GM23248 (cell line): ENCODE data around the gene LYRM4. TPM values are rescaled to one million over a fixed set of nuclear protein-coding genes. Genes with fewer than 3 reads are reported as not detected.
A peak's percentile ranks its signal among the peaks of the same experiment; 100 is the strongest.

Source experiments
- DNase-seq: peaks from one replicate; pipeline ENCODE4 v3.0.0-alpha.2; 2015
- H2AFZ ChIP-seq: fragments of 200-600 bp; sonication (generic); 2 replicates; pipeline ENCODE4 v1.6.1; 2016; ENCODE audit warnings: antibody characterized with exemption
- H3F3A ChIP-seq: fragments of 200-600 bp; sonication (generic); 2 replicates; pipeline ENCODE4 v1.6.1; 2016; ENCODE audit warnings: mild to moderate bottlenecking, antibody characterized with exemption, mixed run types; ENCODE audit not compliant: insufficient read depth
- H3K27ac ChIP-seq: fragments of 200-600 bp; sonication (generic); 2 replicates; pipeline ENCODE4 v1.5.1; 2016; ENCODE audit warnings: mild to moderate bottlenecking
- H3K27me3 ChIP-seq: fragments of 200-600 bp; sonication (generic); replicated peaks from 2 replicates; pipeline ENCODE4 v1.6.1; 2016; ENCODE audit warnings: mild to moderate bottlenecking; ENCODE audit not compliant: insufficient read depth
- H3K36me3 ChIP-seq: fragments of 200-600 bp; sonication (generic); 2 replicates; pipeline ENCODE4 v1.6.1; 2016; ENCODE audit warnings: low read depth, mild to moderate bottlenecking
- H3K4me1 ChIP-seq: fragments of 200-600 bp; sonication (generic); 2 replicates; pipeline ENCODE4 v1.6.1; 2016; ENCODE audit warnings: mild to moderate bottlenecking; ENCODE audit not compliant: insufficient read depth
- H3K4me2 ChIP-seq: fragments of 200-600 bp; sonication (generic); one replicate; pipeline ENCODE4 v1.6.1; 2016; ENCODE audit warnings: mild to moderate bottlenecking; ENCODE audit not compliant: unreplicated experiment
- H3K4me3 ChIP-seq: fragments of 200-600 bp; sonication (generic); 2 replicates; pipeline ENCODE4 v1.5.1; 2016; ENCODE audit warnings: mild to moderate bottlenecking
- H3K79me2 ChIP-seq: fragments of 200-600 bp; sonication (generic); 2 replicates; pipeline ENCODE4 v1.6.1; 2016; ENCODE audit warnings: mild to moderate bottlenecking; ENCODE audit not compliant: insufficient read depth
- H3K9ac ChIP-seq: fragments of 200-600 bp; sonication (generic); 2 replicates; pipeline ENCODE4 v1.6.1; 2016; ENCODE audit warnings: mild to moderate bottlenecking
- H3K9me2 ChIP-seq: fragments of 200-600 bp; sonication (generic); 2 replicates; pipeline ENCODE4 v1.6.1; 2016; ENCODE audit warnings: mixed run types, mild to moderate bottlenecking, moderate library complexity; ENCODE audit not compliant: insufficient read depth
- H3K9me3 ChIP-seq: fragments of 200-600 bp; sonication (generic); one replicate; pipeline ENCODE4 v1.6.1; 2017; ENCODE audit warnings: low read depth
- H4K20me1 ChIP-seq: fragments of 200-600 bp; sonication (generic); 2 replicates; pipeline ENCODE4 v1.6.0; 2016; ENCODE audit not compliant: insufficient read depth
- EZH2 ChIP-seq: fragments of 200-600 bp; sonication (generic); IDR thresholded peaks from 2 replicates; pipeline ENCODE4 v1.6.1; 2018; ENCODE audit warnings: antibody characterized with exemption, mild to moderate bottlenecking; ENCODE audit not compliant: insufficient read depth, poor library complexity, severe bottlenecking
- EZH2phosphoT487 ChIP-seq: fragments of 200-600 bp; sonication (generic); IDR thresholded peaks from 2 replicates; pipeline ENCODE4 v1.6.1; 2018; ENCODE audit warnings: antibody characterized with exemption, moderate library complexity, mild to moderate bottlenecking, low read depth; ENCODE audit not compliant: insufficient read depth
- WGBS, 2 experiments: methylation state at CpG; one replicate each; pipeline ENCODE4 v1.1.6; 2015 to 2017; ENCODE audit warnings: low lambda C conversion rate in 2 of 2, low coverage in 1 of 2; ENCODE audit errors: missing lambda C conversion rate in 2 of 2; 5-methylcytosine and 5-hydroxymethylcytosine counted together
- in situ Hi-C: fragments of 300-500 bp; cut with MboI; formaldehyde crosslinking; loops from 2 replicates; pipeline ENCODE4 v1.15.0; 2020
- polyA plus RNA-seq: library from polyadenylated mRNA; unstranded; fragments of >200 nt; fragmentation: Nextera tagmentation; extraction: Ambion mirVana; gene quantifications from 2 replicates; pipeline ENCODE4 v1.2.1, GENCODE V29; 2016
- total RNA-seq: library from RNA; depleted of rRNA; stranded (reverse); fragments of >200 nt; shearing (Covaris generic); gene quantifications from 2 replicates; pipeline ENCODE4 v1.2.3, GENCODE V29; 2014

Gene LYRM4
- total and polyA plus RNA-seq, 2 experiments from 2014 or later, result 27.1 to 28.0 TPM

DNA sequence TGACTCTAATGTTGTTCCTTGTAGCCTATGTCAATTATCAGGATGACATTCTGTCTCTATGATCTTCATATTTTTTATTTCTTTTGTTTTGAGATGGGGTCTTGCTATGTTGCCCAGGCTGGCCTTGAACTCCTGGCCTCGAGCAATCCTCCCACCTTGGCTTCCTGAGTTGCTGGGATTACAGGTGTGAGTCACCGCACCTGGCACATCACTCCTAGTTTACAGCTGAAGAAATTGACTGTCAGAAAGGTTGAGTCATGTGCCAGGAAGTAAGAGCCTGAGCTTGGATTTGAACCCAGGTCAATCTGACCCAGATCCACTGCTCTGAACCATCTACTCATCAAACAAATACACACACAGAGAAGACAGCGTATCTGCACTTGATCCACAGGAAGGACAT, 161.2 kb downstream of the LYRM4 start:
- H3K27me3 ChIP-seq, result no peaks in the 10 kb centered on the region; the same call in 1 of the 2 replicates
- no peak overlapping the region for H2AFZ ChIP-seq
- 80 to 84% methylated on average over 3 of the region's 3 CpGs for WGBS, 2 experiments
- no peak overlapping the region for H3K27ac ChIP-seq
- peaks cover 8% of the 10 kb centered on the region for H3F3A ChIP-seq
- H3K79me2 ChIP-seq, result no peaks in the 10 kb centered on the region
- no peak for DNase-seq
- no peaks in the 10 kb centered on the region for H3K9me2 ChIP-seq
- H3K9me3 ChIP-seq, result no peaks in the 10 kb centered on the region
- H3K4me1 ChIP-seq, result peaks cover 9% of the 10 kb centered on the region
- in situ Hi-C loops, result no loop called here
- H3K9ac ChIP-seq, result no peak overlapping the region
- no peak for TF ChIP-seq EZH2
- no peak for TF ChIP-seq EZH2phosphoT487
- H3K4me2 ChIP-seq, result no peak overlapping the region
- no peaks in the 10 kb centered on the region for H4K20me1 ChIP-seq
- H3K36me3 ChIP-seq, result no peaks in the 10 kb centered on the region
- no peak overlapping the region for H3K4me3 ChIP-seq

GRCh38 chr6:5098501-5099270, 162.1 kb downstream of the LYRM4 start:
- DNase-seq, result no peak
- Histone ChIP-seq H2AFZ (no peak overlapping the region), H3K4me3 (no peak overlapping the region), H3K9me2 (no peaks in the 10 kb centered on the region), H3K36me3 (no peaks in the 10 kb centered on the region), H4K20me1 (no peaks in the 10 kb centered on the region), H3K4me1 (peaks cover 10% of the 10 kb centered on the region), H3K27me3 (no peaks in the 10 kb centered on the region; the same call in 1 of the 2 replicates), H3F3A (peaks cover 14% of the 10 kb centered on the region), H3K4me2 (no peak overlapping the region), H3K27ac (no peak overlapping the region), H3K9me3 (no peaks in the 10 kb centered on the region), H3K79me2 (no peaks in the 10 kb centered on the region), H3K9ac (no peak overlapping the region)
- in situ Hi-C loops, result no loop called here
- TF ChIP-seq EZH2phosphoT487 (no peak), EZH2 (no peak)
- 91 to 93% methylated on average over 14 of the region's 14 CpGs for WGBS, 2 experiments

GRCh38 chr6:5096482-5096881, 164.3 kb downstream of the LYRM4 start:
- Histone ChIP-seq H3K4me2 (no peak overlapping the region), H3K9ac (no peak overlapping the region), H2AFZ (no peak overlapping the region), H3K4me1 (peaks cover 10% of the 10 kb centered on the region), H3K9me2 (no peaks in the 10 kb centered on the region), H3K27me3 (peaks cover 4% of the 10 kb centered on the region), H3K27ac (no peak overlapping the region), H3F3A (peaks cover 15% of the 10 kb centered on the region), H3K4me3 (no peak overlapping the region), H4K20me1 (no peaks in the 10 kb centered on the region), H3K9me3 (no peaks in the 10 kb centered on the region), H3K36me3 (no peaks in the 10 kb centered on the region), H3K79me2 (no peaks in the 10 kb centered on the region)
- in situ Hi-C loops, result no loop called here
- TF ChIP-seq EZH2phosphoT487, result no peak
- no peak for TF ChIP-seq EZH2
- WGBS, 2 experiments, result 48 to 53% methylated on average over 2 of the region's 2 CpGs
- no peak for DNase-seq

GRCh38 chr6:5095236-5095635, 165.5 kb downstream of the LYRM4 start:
- no peak overlapping the region for H3K27ac ChIP-seq
- 44 to 50% methylated on average over 3 of the region's 3 CpGs for WGBS, 2 experiments
- H2AFZ ChIP-seq, result no peak overlapping the region

More at GRCh38 chr6:5095236-5095635, 165.5 kb downstream of the LYRM4 start:
- peak; percentile 68 for DNase-seq
- peaks cover 15% of the 10 kb centered on the region for H3F3A ChIP-seq
- no peaks in the 10 kb centered on the region for H3K36me3 ChIP-seq
- H3K4me3 ChIP-seq, result no peak overlapping the region
- no peaks in the 10 kb centered on the region for H3K9me3 ChIP-seq
- TF ChIP-seq EZH2phosphoT487, result no peak
- no peak overlapping the region for H3K9ac ChIP-seq
- no peaks in the 10 kb centered on the region for H3K79me2 ChIP-seq
- H3K4me1 ChIP-seq, result peaks cover 10% of the 10 kb centered on the region
- H3K9me2 ChIP-seq, result no peaks in the 10 kb centered on the region
- H3K4me2 ChIP-seq, result peak overlapping the region; percentile 54
- in situ Hi-C loops, result no loop called here
- no peaks in the 10 kb centered on the region for H4K20me1 ChIP-seq
- H3K27me3 ChIP-seq, result peaks cover 4% of the 10 kb centered on the region
